HepG2 (cell line): ENCODE results near the gene TLE1. TPM values are rescaled to one million over a fixed set of nuclear protein-coding genes. Genes with fewer than 3 reads are reported as not detected.
A peak's percentile ranks its signal among the peaks of the same experiment; 100 is the strongest.

Experiments used
- BCL6 ChIP-seq: IDR thresholded peaks from 2 replicates; pipeline ENCODE4 v1.6.1; 2016; ENCODE audit warnings: missing genetic modification reagents, missing compliant biosample characterization
- CCAR2 ChIP-seq: fragments of 200-400 bp; formaldehyde crosslinking; optimal IDR thresholded peaks from 2 replicates; pipeline ENCODE3; 2018; ENCODE audit warnings: low read depth, mild to moderate bottlenecking, low read length, moderate library complexity
- ETV6 ChIP-seq: sonication (generic); formaldehyde crosslinking; conservative IDR thresholded peaks from 2 replicates; pipeline ENCODE4 v1.4.0; 2020; ENCODE audit warnings: missing genetic modification reagents
- SP2 ChIP-seq: sonication (generic); formaldehyde crosslinking; IDR thresholded peaks from 2 replicates; pipeline ENCODE4 v1.5.1; 2020; ENCODE audit warnings: mild to moderate bottlenecking, missing genetic modification reagents
- YEATS2 ChIP-seq: sonication (generic); formaldehyde crosslinking; IDR thresholded peaks from 2 replicates; pipeline ENCODE4 v1.4.0; 2020; ENCODE audit warnings: missing genetic modification reagents, borderline replicate concordance
- ZFP41 ChIP-seq: sonication (generic); formaldehyde crosslinking; IDR thresholded peaks from 2 replicates; pipeline ENCODE4 v1.4.0; 2020; ENCODE audit warnings: mild to moderate bottlenecking, missing genetic modification reagents, borderline replicate concordance
- ZNF256 ChIP-seq: sonication (generic); formaldehyde crosslinking; conservative IDR thresholded peaks from 2 replicates; pipeline ENCODE4 v1.4.0; 2020; ENCODE audit warnings: missing genetic modification reagents
- ZNF468 ChIP-seq: sonication (generic); formaldehyde crosslinking; IDR thresholded peaks from 2 replicates; pipeline ENCODE4 v1.8.0; 2022; ENCODE audit warnings: mild to moderate bottlenecking, moderate library complexity, missing genetic modification reagents
- ZNF749 ChIP-seq: sonication (generic); formaldehyde crosslinking; IDR thresholded peaks from 2 replicates; pipeline ENCODE4 v1.8.0; 2022; ENCODE audit warnings: mild to moderate bottlenecking, missing genetic modification reagents, moderate library complexity, borderline replicate concordance
- ZNF768 ChIP-seq: sonication (generic); formaldehyde crosslinking; IDR thresholded peaks from 2 replicates; pipeline ENCODE4 v1.4.0; 2020; ENCODE audit warnings: missing genetic modification reagents
- ZNF839 ChIP-seq: sonication (generic); formaldehyde crosslinking; IDR thresholded peaks from 2 replicates; pipeline ENCODE4 v1.4.0; 2020; ENCODE audit warnings: missing genetic modification reagents, mild to moderate bottlenecking, borderline replicate concordance
- ZSCAN9 ChIP-seq: IDR thresholded peaks from 2 replicates; pipeline ENCODE4 v1.6.1; 2016; ENCODE audit warnings: borderline replicate concordance
- polyA plus RNA-seq, 8 experiments: library from polyadenylated mRNA; depleted of rRNA in 3 of 8; stranded (reverse) in 7 of 8; unstranded in 1 of 8; fragments of >200 nt; fragmentation: Illumina TruSeq in 4 of 8; extraction: Trizol in 4 of 8; gene quantifications; 2 replicates each; pipeline versions ENCODE4 v1.2.1 to v1.2.3, GENCODE V29; 2011 to 2016; ENCODE audit warnings: low read depth in 4 of 8, missing spikeins in 1 of 8, mixed read lengths in 1 of 8; ENCODE audit not compliant: insufficient read depth in 1 of 8
- total RNA-seq, 5 experiments: library from RNA; depleted of rRNA; stranded (reverse); fragments of >200 nt; fragmentation: Illumina TruSeq; extraction: Trizol; gene quantifications; 2 replicates each; pipeline ENCODE4 v1.2.3, GENCODE V29; 2016; ENCODE audit warnings: low read depth in 1 of 5
- TF ChIP-seq, protein P1 (sequence below): sonication (generic); formaldehyde crosslinking; IDR thresholded peaks from 2 replicates; pipeline ENCODE4 v1.5.1; 2020; ENCODE audit warnings: missing genetic modification reagents, mild to moderate bottlenecking, borderline replicate concordance
- TF ChIP-seq, protein P2 (sequence below): sonication (generic); formaldehyde crosslinking; conservative IDR thresholded peaks from 2 replicates; pipeline ENCODE4 v1.8.0; 2022; ENCODE audit warnings: mild to moderate bottlenecking, moderate library complexity, missing genetic modification reagents
- TF ChIP-seq, protein P3 (sequence below): sonication (generic); formaldehyde crosslinking; IDR thresholded peaks from 2 replicates; pipeline ENCODE4 v1.4.0; 2020; ENCODE audit warnings: missing genetic modification reagents
- TF ChIP-seq, protein P4 (sequence below): sonication (generic); formaldehyde crosslinking; IDR thresholded peaks from 2 replicates; pipeline ENCODE4 v1.9.0; 2021; ENCODE audit warnings: missing genetic modification reagents, borderline replicate concordance
- TF ChIP-seq, protein P5 (sequence below): IDR thresholded peaks from 2 replicates; pipeline ENCODE4 v1.6.1; 2012; ENCODE audit warnings: low read depth, low read length, improper control_type of control experiment

The TLE1 gene
- total and polyA plus RNA-seq, 2 of the 13 experiments (the other 11 are each of a cell fraction or from before 2014, with no cell fraction given), result 35.9 to 109 TPM

DNA sequence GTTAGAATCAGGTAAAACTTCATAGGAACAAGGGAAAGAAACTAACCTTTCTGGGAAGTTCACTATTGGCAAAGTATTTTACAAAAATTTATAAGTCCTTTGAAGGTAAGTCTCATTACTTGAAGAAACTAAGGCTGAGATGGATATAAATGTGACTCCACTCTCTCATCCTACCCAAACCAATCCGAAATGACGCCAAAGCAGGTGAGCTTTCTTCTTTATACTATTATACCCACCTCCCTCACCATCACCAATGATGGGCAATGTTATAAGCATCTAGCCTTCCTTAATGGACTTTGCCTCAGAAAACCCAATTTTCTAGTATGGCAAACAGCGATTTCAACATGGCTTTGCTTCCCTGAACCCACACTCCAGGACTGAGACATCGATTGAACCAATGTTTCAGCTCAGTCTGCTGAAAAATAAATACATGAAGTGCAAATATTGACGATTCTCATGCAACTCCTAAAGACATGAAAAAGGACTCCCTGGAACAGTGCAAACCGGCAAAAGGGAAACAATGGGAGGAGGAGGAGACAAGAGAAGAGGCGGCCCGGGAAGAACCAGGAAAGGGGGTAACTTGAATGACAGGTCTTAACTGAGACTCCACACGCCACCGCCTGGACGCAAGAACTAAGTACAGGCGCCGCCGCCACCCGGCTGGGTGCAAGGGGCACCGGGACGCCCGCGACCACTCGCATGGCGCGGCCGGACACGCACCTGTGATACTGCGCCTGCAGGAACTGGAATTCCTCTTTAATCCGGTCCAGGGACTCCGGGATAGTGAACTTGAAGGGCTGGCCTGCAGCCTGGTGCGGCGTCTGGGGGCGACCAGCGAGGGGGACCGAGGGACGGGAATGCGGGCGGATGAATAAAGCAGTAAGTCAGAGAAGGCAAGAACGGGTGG is 2.5 kb downstream of the TLE1 start (continued):
- TF ChIP-seq, protein P1, sequence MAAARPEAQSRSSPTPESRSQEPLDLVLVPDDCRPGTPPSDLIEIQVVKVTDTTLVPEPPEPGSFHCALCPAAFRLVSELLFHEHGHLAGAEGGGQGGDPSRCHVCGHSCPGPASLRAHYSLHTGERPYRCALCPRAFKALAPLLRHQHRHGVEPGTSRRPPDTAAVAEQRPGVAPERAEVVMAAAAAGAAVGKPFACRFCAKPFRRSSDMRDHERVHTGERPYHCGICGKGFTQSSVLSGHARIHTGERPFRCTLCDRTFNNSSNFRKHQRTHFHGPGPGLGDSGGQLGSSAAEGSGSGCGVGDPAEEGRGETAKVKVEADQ, result no peak; the same call in 1 of the 2 replicates
- TF ChIP-seq ZNF468 (CRISPR knock-in tag) (no peak), ZNF768 (0 out of 2 replicates have a peak, but pooled peaks have one; percentile 7), ZNF749 (CRISPR knock-in tag) (no peak; the same call in 1 of the 2 replicates), ZNF256 (no peak), ETV6 (CRISPR knock-in tag) (peak; percentile 63; the same call in 1 of the 2 replicates), BCL6 (CRISPR knock-in tag) (peak; percentile 99), YEATS2 (CRISPR knock-in tag) (peak; percentile 60; the same call in 1 of the 2 replicates), SP2 (CRISPR knock-in tag) (no peak), ZFP41 (peak; percentile 62; the same call in 1 of the 2 replicates), ZSCAN9 (CRISPR knock-in tag) (peak; percentile 65; the same call in 1 of the 2 replicates), ZNF839 (CRISPR knock-in tag) (no peak), CCAR2 (no peak)
- TF ChIP-seq, protein P2, sequence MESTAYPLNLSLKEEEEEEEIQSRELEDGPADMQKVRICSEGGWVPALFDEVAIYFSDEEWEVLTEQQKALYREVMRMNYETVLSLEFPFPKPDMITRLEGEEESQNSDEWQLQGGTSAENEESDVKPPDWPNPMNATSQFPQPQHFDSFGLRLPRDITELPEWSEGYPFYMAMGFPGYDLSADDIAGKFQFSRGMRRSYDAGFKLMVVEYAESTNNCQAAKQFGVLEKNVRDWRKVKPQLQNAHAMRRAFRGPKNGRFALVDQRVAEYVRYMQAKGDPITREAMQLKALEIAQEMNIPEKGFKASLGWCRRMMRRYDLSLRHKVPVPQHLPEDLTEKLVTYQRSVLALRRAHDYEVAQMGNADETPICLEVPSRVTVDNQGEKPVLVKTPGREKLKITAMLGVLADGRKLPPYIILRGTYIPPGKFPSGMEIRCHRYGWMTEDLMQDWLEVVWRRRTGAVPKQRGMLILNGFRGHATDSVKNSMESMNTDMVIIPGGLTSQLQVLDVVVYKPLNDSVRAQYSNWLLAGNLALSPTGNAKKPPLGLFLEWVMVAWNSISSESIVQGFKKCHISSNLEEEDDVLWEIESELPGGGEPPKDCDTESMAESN (CRISPR knock-in tag), result peak; percentile 75
- TF ChIP-seq, protein P3, sequence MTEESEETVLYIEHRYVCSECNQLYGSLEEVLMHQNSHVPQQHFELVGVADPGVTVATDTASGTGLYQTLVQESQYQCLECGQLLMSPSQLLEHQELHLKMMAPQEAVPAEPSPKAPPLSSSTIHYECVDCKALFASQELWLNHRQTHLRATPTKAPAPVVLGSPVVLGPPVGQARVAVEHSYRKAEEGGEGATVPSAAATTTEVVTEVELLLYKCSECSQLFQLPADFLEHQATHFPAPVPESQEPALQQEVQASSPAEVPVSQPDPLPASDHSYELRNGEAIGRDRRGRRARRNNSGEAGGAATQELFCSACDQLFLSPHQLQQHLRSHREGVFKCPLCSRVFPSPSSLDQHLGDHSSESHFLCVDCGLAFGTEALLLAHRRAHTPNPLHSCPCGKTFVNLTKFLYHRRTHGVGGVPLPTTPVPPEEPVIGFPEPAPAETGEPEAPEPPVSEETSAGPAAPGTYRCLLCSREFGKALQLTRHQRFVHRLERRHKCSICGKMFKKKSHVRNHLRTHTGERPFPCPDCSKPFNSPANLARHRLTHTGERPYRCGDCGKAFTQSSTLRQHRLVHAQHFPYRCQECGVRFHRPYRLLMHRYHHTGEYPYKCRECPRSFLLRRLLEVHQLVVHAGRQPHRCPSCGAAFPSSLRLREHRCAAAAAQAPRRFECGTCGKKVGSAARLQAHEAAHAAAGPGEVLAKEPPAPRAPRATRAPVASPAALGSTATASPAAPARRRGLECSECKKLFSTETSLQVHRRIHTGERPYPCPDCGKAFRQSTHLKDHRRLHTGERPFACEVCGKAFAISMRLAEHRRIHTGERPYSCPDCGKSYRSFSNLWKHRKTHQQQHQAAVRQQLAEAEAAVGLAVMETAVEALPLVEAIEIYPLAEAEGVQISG, result peak; percentile 61
- TF ChIP-seq, protein P4, sequence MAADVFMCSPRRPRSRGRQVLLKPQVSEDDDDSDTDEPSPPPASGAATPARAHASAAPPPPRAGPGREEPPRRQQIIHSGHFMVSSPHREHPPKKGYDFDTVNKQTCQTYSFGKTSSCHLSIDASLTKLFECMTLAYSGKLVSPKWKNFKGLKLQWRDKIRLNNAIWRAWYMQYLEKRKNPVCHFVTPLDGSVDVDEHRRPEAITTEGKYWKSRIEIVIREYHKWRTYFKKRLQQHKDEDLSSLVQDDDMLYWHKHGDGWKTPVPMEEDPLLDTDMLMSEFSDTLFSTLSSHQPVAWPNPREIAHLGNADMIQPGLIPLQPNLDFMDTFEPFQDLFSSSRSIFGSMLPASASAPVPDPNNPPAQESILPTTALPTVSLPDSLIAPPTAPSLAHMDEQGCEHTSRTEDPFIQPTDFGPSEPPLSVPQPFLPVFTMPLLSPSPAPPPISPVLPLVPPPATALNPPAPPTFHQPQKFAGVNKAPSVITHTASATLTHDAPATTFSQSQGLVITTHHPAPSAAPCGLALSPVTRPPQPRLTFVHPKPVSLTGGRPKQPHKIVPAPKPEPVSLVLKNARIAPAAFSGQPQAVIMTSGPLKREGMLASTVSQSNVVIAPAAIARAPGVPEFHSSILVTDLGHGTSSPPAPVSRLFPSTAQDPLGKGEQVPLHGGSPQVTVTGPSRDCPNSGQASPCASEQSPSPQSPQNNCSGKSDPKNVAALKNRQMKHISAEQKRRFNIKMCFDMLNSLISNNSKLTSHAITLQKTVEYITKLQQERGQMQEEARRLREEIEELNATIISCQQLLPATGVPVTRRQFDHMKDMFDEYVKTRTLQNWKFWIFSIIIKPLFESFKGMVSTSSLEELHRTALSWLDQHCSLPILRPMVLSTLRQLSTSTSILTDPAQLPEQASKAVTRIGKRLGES (CRISPR knock-in tag), result no peak
- TF ChIP-seq, protein P5, sequence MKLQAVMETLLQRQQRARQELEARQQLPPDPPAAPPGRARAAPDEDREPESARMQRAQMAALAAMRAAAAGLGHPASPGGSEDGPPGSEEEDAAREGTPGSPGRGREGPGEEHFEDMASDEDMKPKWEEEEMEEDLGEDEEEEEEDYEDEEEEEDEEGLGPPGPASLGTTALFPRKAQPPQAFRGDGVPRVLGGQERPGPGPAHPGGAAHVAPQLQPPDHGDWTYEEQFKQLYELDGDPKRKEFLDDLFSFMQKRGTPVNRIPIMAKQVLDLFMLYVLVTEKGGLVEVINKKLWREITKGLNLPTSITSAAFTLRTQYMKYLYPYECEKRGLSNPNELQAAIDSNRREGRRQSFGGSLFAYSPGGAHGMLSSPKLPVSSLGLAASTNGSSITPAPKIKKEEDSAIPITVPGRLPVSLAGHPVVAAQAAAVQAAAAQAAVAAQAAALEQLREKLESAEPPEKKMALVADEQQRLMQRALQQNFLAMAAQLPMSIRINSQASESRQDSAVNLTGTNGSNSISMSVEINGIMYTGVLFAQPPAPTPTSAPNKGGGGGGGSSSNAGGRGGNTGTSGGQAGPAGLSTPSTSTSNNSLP, result peak; percentile 90
